Mesenchymal stem cell (in vitro differentiated cells and primary cell): ENCODE data around the gene NUDT9. TPM values are rescaled to one million over a fixed set of nuclear protein-coding genes. Genes with fewer than 3 reads are reported as not detected.

Source experiments
- DNase-seq: peaks from one replicate; pipeline ENCODE4 v3.0.0-alpha.2; 2013
- H2AFZ ChIP-seq: one replicate; pipeline ENCODE4 v1.6.1; 2013; ENCODE audit warnings: low read depth, mild to moderate bottlenecking, control low read depth, inconsistent platforms, low read length, moderate library complexity
- H2AK5ac ChIP-seq: 2 replicates; pipeline ENCODE4 v1.6.1; 2013; ENCODE audit warnings: low read length, moderate library complexity, mild to moderate bottlenecking, inconsistent platforms; ENCODE audit not compliant: severe bottlenecking
- H2BK120ac ChIP-seq: one replicate; pipeline ENCODE4 v1.6.1; 2013; ENCODE audit warnings: low read depth, mild to moderate bottlenecking, inconsistent platforms, low read length, moderate library complexity
- H2BK12ac ChIP-seq, 2 experiments: one replicate each; pipeline ENCODE4 v1.6.1; 2013; ENCODE audit warnings: inconsistent platforms in 2 of 2, low read length in 2 of 2, mild to moderate bottlenecking in 2 of 2, moderate library complexity in 2 of 2, control low read depth in 1 of 2
- H2BK15ac ChIP-seq: one replicate; pipeline ENCODE4 v1.6.1; 2013; ENCODE audit warnings: mild to moderate bottlenecking, low read depth, inconsistent platforms; ENCODE audit not compliant: poor library complexity, severe bottlenecking
- H2BK5ac ChIP-seq: 2 replicates; pipeline ENCODE4 v1.6.1; 2013; ENCODE audit warnings: low read depth, mild to moderate bottlenecking, low read length, control low read depth, inconsistent platforms; ENCODE audit not compliant: poor library complexity, severe bottlenecking
- H3K14ac ChIP-seq, 2 experiments: one replicate each; pipeline ENCODE4 v1.6.1; 2013; ENCODE audit warnings: inconsistent platforms in 2 of 2, low read length in 2 of 2, control low read depth in 1 of 2, mild to moderate bottlenecking in 1 of 2, moderate library complexity in 1 of 2
- H3K18ac ChIP-seq, 2 experiments: one replicate each; pipeline ENCODE4 v1.6.1; 2013; ENCODE audit warnings: inconsistent platforms in 2 of 2, low read length in 2 of 2, control low read depth in 1 of 2, low read depth in 1 of 2, mild to moderate bottlenecking in 1 of 2
- H3K23ac ChIP-seq, 2 experiments: one replicate each; pipeline ENCODE4 v1.6.1; 2013; ENCODE audit warnings: inconsistent platforms in 2 of 2, low read length in 2 of 2, mild to moderate bottlenecking in 2 of 2, moderate library complexity in 2 of 2, control low read depth in 1 of 2
- H3K27ac ChIP-seq: 2 replicates; pipeline ENCODE4 v1.5.1; 2013; ENCODE audit warnings: mild to moderate bottlenecking, moderate library complexity, low read length, control low read depth, inconsistent platforms; ENCODE audit not compliant: poor library complexity, severe bottlenecking
- H3K27me3 ChIP-seq, 2 experiments: 2 replicates each; pipeline versions ENCODE4 v1.6.1 to v1.7.0; 2013; ENCODE audit warnings: low read length in 2 of 2, mild to moderate bottlenecking in 2 of 2, moderate library complexity in 2 of 2, control low read depth in 1 of 2, inconsistent platforms in 1 of 2; ENCODE audit not compliant: control insufficient read depth in 1 of 2, insufficient read depth in 1 of 2
- H3K36me3 ChIP-seq, 2 experiments: 2 replicates each; pipeline versions ENCODE4 v1.6.1 to v1.7.0; 2013; ENCODE audit warnings: low read length in 2 of 2, control low read depth in 1 of 2, inconsistent platforms in 1 of 2, low read depth in 1 of 2, mild to moderate bottlenecking in 1 of 2; ENCODE audit not compliant: insufficient read depth in 2 of 2, control insufficient read depth in 1 of 2
- H3K4ac ChIP-seq, 2 experiments: one replicate each; pipeline ENCODE4 v1.6.1; 2013; ENCODE audit warnings: inconsistent platforms in 2 of 2, low read length in 2 of 2, mild to moderate bottlenecking in 2 of 2, moderate library complexity in 2 of 2, control low read depth in 1 of 2, low read depth in 1 of 2
- H3K4me1 ChIP-seq: 2 replicates; pipeline ENCODE4 v1.6.1; 2013; ENCODE audit warnings: low read depth, low read length, control low read depth; ENCODE audit not compliant: control insufficient read depth, insufficient read depth
- H3K4me2 ChIP-seq: 2 replicates; pipeline ENCODE4 v1.6.1; 2013; ENCODE audit warnings: low read length, mild to moderate bottlenecking, inconsistent platforms; ENCODE audit not compliant: poor library complexity, severe bottlenecking
- H3K4me3 ChIP-seq, 2 experiments: 2 replicates each; pipeline versions ENCODE4 v1.5.1 to v1.7.0; 2013; ENCODE audit warnings: low read length in 2 of 2, mild to moderate bottlenecking in 2 of 2, control low read depth in 1 of 2, low read depth in 1 of 2; ENCODE audit not compliant: insufficient read depth in 1 of 2
- H3K79me1 ChIP-seq: replicated peaks from 2 replicates; pipeline ENCODE4 v1.6.1; 2013; ENCODE audit warnings: mild to moderate bottlenecking, control low read depth, low read length, inconsistent platforms; ENCODE audit not compliant: poor library complexity, severe bottlenecking
- H3K9ac ChIP-seq: 2 replicates; pipeline ENCODE4 v1.7.0; 2013; ENCODE audit warnings: mild to moderate bottlenecking, low read length, moderate library complexity
- H3K9me3 ChIP-seq: 2 replicates; pipeline ENCODE4 v1.7.0; 2013; ENCODE audit warnings: mild to moderate bottlenecking, low read length; ENCODE audit not compliant: control insufficient read depth
- H4K8ac ChIP-seq: one replicate; pipeline ENCODE4 v1.6.1; 2013; ENCODE audit warnings: inconsistent platforms, mild to moderate bottlenecking, low read length, moderate library complexity
- H4K91ac ChIP-seq: one replicate; pipeline ENCODE4 v1.6.1; 2013; ENCODE audit warnings: mild to moderate bottlenecking, low read length, inconsistent platforms
- WGBS: methylation state at CpG from one replicate; pipeline ENCODE4 v1.1.7; 2013; ENCODE audit warnings: mixed read lengths; 5-methylcytosine and 5-hydroxymethylcytosine counted together
- small RNA-seq: library from polyadenylated mRNA; stranded (forward); fragments of <200 nt; extraction: miRNeasy Mini kit (QIAGEN cat#:217004); gene quantifications from one replicate; pipeline ENCODE3, GENCODE V24; 2013; ENCODE audit warnings: low read depth

NUDT9 gene

DNA sequence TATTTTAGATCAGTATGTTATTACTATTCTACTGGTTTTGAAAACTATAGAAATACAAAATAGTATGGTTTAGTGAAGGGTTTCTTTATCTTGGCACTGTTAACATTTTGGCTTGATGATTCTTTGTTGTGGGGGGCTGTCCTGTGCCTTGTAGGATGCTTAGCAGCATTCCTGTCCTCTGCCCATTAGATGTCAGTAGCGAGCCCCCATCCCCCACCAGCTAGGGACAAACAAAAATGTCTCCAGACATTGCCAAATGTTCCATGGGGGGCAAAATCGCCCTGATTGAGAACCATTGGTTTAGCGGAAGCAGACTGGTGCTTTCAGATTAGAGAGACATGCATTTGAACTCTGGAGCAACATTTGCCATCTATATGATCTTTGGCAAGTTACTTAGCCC, 83.5 kb downstream of the NUDT9 start:
- Histone ChIP-seq H3K4me3 (no peak overlapping the region), H3K4me1 (peaks cover 3% of the 10 kb centered on the region), H3K27ac (no peak overlapping the region), H3K27me3 (no peaks in the 10 kb centered on the region), H3K23ac (no peak overlapping the region), H3K14ac (no peak overlapping the region), H2AFZ (no peak overlapping the region), H3K36me3 (no peaks in the 10 kb centered on the region), H2BK15ac (no peak overlapping the region), H2AK5ac (no peak overlapping the region), H3K4me2 (no peak overlapping the region), H2BK120ac (no peak overlapping the region), H2BK5ac (no peak overlapping the region), H4K8ac (no peak overlapping the region), H3K4ac (no peak overlapping the region), H3K9ac (no peak overlapping the region), H4K91ac (no peak overlapping the region), H2BK12ac (no peak overlapping the region), H3K9me3 (no peaks in the 10 kb centered on the region), H3K18ac (no peak overlapping the region), H3K79me1 (no peaks in the 10 kb centered on the region)
- WGBS = 67% methylated on average over 1 of the region's 3 CpGs
- DNase-seq = no peak

DNA sequence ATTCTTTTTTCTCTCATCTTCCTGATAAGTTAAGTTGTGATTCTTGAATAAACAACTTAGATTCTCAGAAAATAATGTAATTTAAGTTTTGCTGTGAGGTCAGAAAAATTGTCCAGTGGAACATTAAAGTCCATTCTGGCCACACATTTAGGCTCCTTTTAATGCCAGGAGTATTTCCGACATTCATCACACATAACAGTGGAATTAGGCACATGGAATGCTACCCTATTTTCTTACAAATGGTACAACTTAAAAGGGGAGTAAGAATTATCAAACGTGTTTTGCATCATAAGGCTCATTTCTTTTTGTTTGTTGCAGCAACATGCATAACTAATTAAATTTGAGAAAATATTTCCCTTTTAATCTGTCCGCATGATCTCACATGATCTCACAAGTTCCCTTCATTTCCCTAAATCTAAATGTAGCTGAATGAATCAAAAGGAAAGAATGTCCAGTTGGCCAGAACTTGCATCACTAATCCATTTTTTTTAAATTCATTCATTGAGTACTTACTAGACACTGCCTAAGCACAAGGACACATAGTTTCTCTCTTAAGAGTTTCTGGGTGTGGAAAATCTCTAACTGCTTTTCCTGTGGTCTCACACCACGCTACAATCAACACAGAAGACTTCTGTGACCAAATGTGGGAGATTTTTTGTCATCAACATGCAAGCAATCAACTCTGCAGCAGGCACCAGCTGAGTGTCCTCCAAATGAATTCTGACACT, 84.8 kb downstream of the NUDT9 start:
- Histone ChIP-seq H3K9me3 (no peaks in the 10 kb centered on the region), H3K36me3 (no peaks in the 10 kb centered on the region), H3K4me2 (no peak overlapping the region), H4K91ac (no peak overlapping the region), H3K4me3 (no peak overlapping the region), H2AFZ (no peak overlapping the region), H3K14ac (no peak overlapping the region), H3K79me1 (no peaks in the 10 kb centered on the region), H2BK120ac (no peak overlapping the region), H2BK15ac (no peak overlapping the region), H3K9ac (peak overlapping the region; percentile 64), H3K27ac (no peak overlapping the region), H2AK5ac (no peak overlapping the region), H3K18ac (peak overlapping the region in 1 of 2 experiments; percentile 29), H3K23ac (no peak overlapping the region), H3K4ac (no peak overlapping the region), H4K8ac (no peak overlapping the region), H2BK12ac (no peak overlapping the region), H3K27me3 (no peaks in the 10 kb centered on the region), H3K4me1 (peaks cover 3% of the 10 kb centered on the region), H2BK5ac (no peak overlapping the region)
- 64% methylated on average over 3 of the region's 4 CpGs for WGBS
- peak; percentile 74 for DNase-seq

Small RNA genes lying within 50 kb of the gene (small RNA-seq; reads per million reads assigned to genes)
- gene RN7SL681P = not detected
